ENCODE data around the gene POU2AF3.
"Not testable (repeated sequence)": the region's sequence is repeated elsewhere in the genome, so short reads cannot be mapped to it uniquely, and the experiment has no call there.

POU2AF3 gene

DNA sequence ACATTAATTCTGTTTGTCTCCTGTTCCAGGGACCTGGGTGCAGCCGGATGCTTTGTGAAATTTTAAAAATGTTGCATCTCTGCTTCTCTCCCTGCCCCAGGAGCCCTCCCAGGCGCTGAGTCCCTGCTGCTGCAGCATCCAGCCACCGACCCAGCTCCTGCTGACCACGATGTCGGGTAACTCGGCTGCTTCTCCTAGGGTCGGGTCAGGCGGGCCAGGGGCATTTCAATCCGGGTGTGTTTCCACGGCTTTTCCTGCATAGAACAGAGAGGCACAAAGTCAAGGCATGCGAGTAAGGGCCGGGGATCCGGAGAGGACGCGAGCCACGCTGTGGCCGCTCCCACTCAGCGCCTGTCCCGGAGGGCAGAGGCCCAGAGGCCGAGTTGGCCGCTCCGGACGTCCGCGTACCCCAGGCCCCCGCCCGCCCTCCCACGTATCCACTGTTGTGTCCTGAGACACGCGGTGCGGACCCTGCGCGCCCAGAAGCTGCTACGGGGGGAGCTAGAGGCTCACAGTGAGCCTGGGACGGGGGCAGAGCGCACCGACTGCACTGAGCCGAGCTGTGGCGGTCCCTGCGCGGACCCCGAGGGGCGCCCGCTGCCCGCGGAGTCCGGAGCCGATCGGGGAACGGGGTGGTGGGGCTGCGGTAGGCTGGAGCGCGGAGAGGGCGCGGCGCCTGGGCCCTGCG, at the start of gene POU2AF3:
POU2AF3 (plus strand) TSS at position 134 of the 688 bp plus-strand sequence; CDS start at position 170, 36 bp downstream.
- DNase-seq (ENCODE audit: low read depth): no peak

GRCh38 chr11:111250936-111251335, 47.4 kb upstream of the POU2AF3 start:
- DNase-seq (ENCODE audit: low read depth): no peak

- no peak for DNase-seq (ENCODE audit: low read depth)
Measured at GRCh38 chr11:111253131-111253530, 45.2 kb upstream of the POU2AF3 start.

GRCh38 chr11:111253630-111254029, 44.7 kb upstream of the POU2AF3 start:
- DNase-seq (ENCODE audit: low read depth): no peak

DNA sequence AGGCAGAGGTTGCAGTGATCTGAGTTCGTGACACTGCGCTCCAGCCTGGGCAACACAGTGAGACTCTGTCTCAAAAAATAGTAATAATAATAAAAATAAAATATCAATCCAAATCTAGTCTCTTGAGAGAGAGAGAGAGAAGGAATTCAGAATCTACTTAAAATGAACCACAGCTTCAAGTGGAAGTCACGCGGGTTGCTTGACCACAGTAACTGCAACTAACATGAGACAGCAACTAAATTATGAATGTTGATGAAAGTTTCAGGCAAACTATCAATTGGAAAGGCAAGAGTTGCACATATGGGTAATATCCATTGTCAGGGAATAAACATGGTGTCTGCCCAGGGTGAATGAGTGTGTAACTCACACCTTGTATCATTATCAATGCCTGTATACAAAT, 40.3 kb upstream of the POU2AF3 start:
- DNase-seq (ENCODE audit: low read depth): no peak

- DNase-seq (ENCODE audit: low read depth): no peak
Measured at GRCh38 chr11:111259896-111260295, 38.5 kb upstream of the POU2AF3 start.

DNA sequence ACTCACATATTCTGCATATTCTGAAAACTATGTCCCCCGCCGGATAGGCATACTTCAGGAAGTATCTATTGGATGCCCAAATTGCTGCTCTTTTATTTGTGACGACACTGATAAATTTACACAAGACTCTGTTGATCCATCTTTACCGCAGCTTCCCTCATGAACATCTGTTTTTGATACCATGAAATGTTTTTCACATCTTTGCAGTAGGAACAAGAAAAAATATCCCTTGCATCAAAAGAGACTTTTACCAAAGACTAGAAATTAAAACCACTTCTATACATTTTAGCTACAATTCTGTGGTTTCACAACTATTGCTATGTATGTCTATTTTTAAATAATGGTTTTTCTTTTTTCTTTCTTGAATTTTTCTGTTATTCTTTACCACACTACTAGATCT, 37.5 kb upstream of the POU2AF3 start:
- DNase-seq (ENCODE audit: low read depth): no peak

- DNase-seq (ENCODE audit: low read depth): no peak
Measured at GRCh38 chr11:111264646-111265045, 33.7 kb upstream of the POU2AF3 start.

GRCh38 chr11:111265421-111265820, 32.9 kb upstream of the POU2AF3 start:
- no peak for DNase-seq (ENCODE audit: low read depth)

DNA sequence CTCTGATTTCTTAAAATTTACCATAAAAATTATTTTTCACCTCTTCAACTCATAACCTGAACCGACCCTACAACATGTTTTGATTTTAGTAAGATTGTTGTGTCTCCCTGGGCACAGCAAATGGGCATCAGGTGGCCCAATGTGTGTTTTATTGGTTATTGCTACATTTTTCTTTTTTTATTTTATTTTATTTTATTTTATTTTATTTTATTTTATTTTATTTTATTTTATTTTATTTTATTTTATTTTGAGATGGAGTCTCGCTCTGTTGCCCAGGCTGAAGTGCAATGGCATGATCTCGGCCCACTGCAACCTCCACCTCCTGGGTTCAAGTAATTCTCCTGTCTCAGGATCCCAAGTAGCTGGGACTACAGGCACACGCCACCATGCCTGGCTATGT, 30.0 kb upstream of the POU2AF3 start:
- DNase-seq (ENCODE audit: low read depth): not testable (repeated sequence)

DNA sequence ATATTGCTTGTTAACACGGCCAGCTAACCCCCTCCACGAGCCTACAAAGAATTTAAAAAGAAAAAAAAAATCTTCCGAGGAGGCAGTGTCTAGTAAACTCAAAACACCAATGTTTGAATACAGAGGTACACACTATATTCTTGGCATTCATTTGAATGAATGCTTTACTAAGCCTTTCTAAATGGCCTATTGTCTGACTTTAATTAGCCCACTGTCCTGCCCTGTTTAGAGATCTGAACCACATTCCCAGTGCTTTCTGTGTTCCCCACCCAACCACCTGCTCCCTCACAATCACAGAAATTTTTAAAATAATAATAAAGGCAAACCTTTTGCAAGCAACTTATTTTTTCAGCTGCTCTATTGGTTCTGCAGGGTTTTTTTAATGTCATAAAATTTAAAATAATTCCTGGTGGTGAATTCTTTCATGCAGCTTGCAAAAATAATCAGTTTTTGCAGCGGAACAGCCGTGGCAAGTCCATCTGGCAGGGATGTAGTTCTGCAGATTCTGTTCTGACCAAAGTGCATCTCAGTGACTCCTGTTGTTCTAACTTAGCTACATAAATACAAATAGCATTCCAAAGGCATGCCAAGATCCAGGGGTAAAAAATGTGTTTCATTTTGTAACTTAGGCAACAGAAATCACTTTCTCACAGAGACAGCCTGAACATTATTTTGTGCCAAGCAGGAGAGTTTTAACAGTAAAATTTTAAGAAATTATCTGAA, 29.0 kb upstream of the POU2AF3 start:
- DNase-seq (ENCODE audit: low read depth): no peak

GRCh38 chr11:111272420-111272819, 25.9 kb upstream of the POU2AF3 start:
- no peak for DNase-seq (ENCODE audit: low read depth)

- no peak for DNase-seq (ENCODE audit: low read depth)
Measured at GRCh38 chr11:111282562-111283075, 15.7 kb upstream of the POU2AF3 start.

GRCh38 chr11:111283945-111284481, 14.3 kb upstream of the POU2AF3 start:
- no peak for DNase-seq (ENCODE audit: low read depth)

- DNase-seq (ENCODE audit: low read depth): no peak
Measured at GRCh38 chr11:111285189-111286091, 12.9 kb upstream of the POU2AF3 start.

- DNase-seq (ENCODE audit: low read depth): no peak
Measured at GRCh38 chr11:111291764-111292163, 6.6 kb upstream of the POU2AF3 start.

- not testable (repeated sequence) for DNase-seq (ENCODE audit: low read depth)
Measured at GRCh38 chr11:111292408-111292807, 5.9 kb upstream of the POU2AF3 start.

DNA sequence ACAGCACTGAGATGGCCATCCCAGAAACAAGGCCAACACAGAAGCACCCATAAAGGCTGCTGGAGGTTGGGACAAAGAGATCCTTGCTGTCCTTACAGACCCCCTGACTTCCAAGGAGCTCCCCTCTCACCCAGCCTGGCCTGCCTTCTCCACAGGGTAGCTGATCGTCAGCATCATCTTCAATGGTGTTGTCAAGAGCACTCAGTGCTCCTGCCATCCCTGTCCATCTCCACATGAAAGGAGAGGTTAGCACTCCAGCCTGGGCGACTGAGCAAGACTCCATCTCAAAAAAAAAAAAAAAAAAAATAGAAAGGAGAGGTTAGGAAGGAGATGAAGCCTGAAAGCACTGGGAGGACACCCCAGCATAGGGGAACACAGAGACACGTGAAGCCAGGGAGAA, 2.1 kb upstream of the POU2AF3 start:
- DNase-seq (ENCODE audit: low read depth): no peak

DNA sequence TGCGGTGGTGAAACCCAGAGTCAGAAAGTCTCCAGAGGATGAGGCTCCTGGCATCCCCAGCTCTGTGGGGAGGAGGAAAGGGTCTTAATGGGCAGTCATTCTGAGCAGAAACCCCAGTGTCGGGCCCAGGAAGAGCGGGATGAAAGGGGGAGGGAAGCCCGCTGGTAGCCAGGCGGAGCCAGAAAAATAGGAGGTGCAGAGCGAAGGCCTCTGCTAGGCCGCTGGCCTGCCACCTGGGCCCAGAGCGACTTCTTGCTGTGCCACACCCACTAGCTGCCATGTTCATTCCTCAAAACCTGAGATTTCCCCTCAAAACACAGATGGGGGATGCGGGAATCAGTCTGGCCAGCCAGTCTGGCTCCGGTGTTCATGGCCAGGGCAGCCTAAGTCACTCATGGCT, 650 bp upstream of the POU2AF3 start:
- no peak for DNase-seq (ENCODE audit: low read depth)

GRCh38 chr11:111299101-111300026, 1.0 kb downstream of the POU2AF3 start:
- DNase-seq (ENCODE audit: low read depth): no peak

DNA sequence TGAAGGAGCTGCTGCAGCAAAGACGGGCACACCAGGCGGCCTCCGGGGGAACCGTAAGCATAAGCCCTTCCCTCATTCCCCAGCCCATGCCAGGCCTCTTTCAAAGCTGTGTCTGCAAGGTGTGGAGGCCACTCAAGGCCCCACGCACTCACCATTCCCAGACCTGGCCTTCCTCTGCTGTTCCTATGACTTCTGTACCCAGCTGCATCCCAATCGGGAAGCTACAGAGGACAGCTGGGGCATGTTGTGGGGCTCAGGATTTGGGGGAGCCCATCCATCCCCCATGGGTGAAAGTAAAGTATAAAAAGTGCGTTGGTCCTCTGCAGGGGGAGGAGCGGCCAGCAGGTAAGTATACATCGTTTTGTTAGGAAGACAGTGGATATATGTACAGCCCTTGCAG, 2.2 kb downstream of the POU2AF3 start:
- DNase-seq (ENCODE audit: low read depth): no peak
